DOHH2 (cell line): ENCODE data around the gene EPB41L1.

Experiments
- H3F3A ChIP-seq: fragments of 200-600 bp; sonication (generic), shearing (Covaris generic); 2 replicates; pipeline ENCODE4 v1.6.0; 2016; ENCODE audit warnings: antibody characterized with exemption, mild to moderate bottlenecking; ENCODE audit not compliant: control insufficient read depth, insufficient read depth
- H3K27ac ChIP-seq: fragments of 200-600 bp; sonication (generic); 2 replicates; pipeline ENCODE4 v1.5.1; 2014; ENCODE audit warnings: low read depth, mild to moderate bottlenecking, low read length, moderate library complexity
- H3K27me3 ChIP-seq: fragments of 200-600 bp; sonication (generic); 2 replicates; pipeline ENCODE4 v1.6.1; 2014; ENCODE audit warnings: mild to moderate bottlenecking, low read length, mixed read lengths; ENCODE audit not compliant: control insufficient read depth
- H3K36me3 ChIP-seq: fragments of 200-600 bp; sonication (generic); 2 replicates; pipeline ENCODE4 v1.6.1; 2014; ENCODE audit warnings: mild to moderate bottlenecking, low read length, moderate library complexity, mixed read lengths; ENCODE audit not compliant: control insufficient read depth
- H3K4me1 ChIP-seq: fragments of 200-600 bp; sonication (generic); 2 replicates; pipeline ENCODE4 v1.6.1; 2014; ENCODE audit warnings: mild to moderate bottlenecking, low read length, mixed read lengths; ENCODE audit not compliant: control insufficient read depth
- H3K4me2 ChIP-seq: fragments of 200-600 bp; sonication (generic); 2 replicates; pipeline ENCODE4 v1.6.0; 2014; ENCODE audit warnings: mild to moderate bottlenecking, low read length, moderate library complexity
- H3K4me3 ChIP-seq: fragments of 200-600 bp; sonication (generic); 2 replicates; pipeline ENCODE4 v1.5.1; 2014; ENCODE audit warnings: mild to moderate bottlenecking, low read length, mixed read lengths
- H3K79me2 ChIP-seq: fragments of 200-600 bp; sonication (generic); 2 replicates; pipeline ENCODE4 v1.6.1; 2014; ENCODE audit warnings: mild to moderate bottlenecking, low read length, mixed read lengths; ENCODE audit not compliant: control insufficient read depth
- H3K9me2 ChIP-seq: fragments of 200-600 bp; sonication (generic); replicated peaks from 2 replicates; pipeline ENCODE4 v1.6.1; 2014; ENCODE audit warnings: mild to moderate bottlenecking, low read length, mixed read lengths; ENCODE audit not compliant: control insufficient read depth
- H3K9me3 ChIP-seq: fragments of 200-600 bp; sonication (generic); 2 replicates; pipeline ENCODE4 v1.6.1; 2014; ENCODE audit warnings: antibody characterized with exemption, low read length, mixed read lengths; ENCODE audit not compliant: control insufficient read depth, insufficient read depth
- H4K20me1 ChIP-seq: fragments of 200-600 bp; sonication (generic); 2 replicates; pipeline ENCODE4 v1.6.0; 2014; ENCODE audit warnings: low read depth, mild to moderate bottlenecking, antibody characterized with exemption, low read length, moderate library complexity; ENCODE audit not compliant: control insufficient read depth, insufficient read depth
- EZH2phosphoT487 ChIP-seq: fragments of 200-600 bp; sonication (generic); IDR thresholded peaks from 2 replicates; pipeline ENCODE4 v1.6.1; 2017; ENCODE audit warnings: borderline replicate concordance, mild to moderate bottlenecking, antibody characterized with exemption, low read length, moderate library complexity, mixed read lengths
- TF ChIP-seq, protein P1 (sequence below): fragments of 200-600 bp; sonication (generic); IDR thresholded peaks from one replicate; pipeline ENCODE4 v1.5.1; 2014; ENCODE audit warnings: antibody characterized with exemption, mild to moderate bottlenecking, low read depth, low read length; ENCODE audit not compliant: poor library complexity, severe bottlenecking

EPB41L1 gene

GRCh38 chr20:36248836-36249235, 94.3 kb downstream of the EPB41L1 start:
- Histone ChIP-seq H3K4me1 (no peaks in the 10 kb centered on the region), H3K4me3 (no peak overlapping the region), H3K27ac (no peak overlapping the region), H3F3A (no peaks in the 10 kb centered on the region), H3K27me3 (no peaks in the 10 kb centered on the region), H4K20me1 (no peaks in the 10 kb centered on the region), H3K36me3 (peaks cover 43% of the 10 kb centered on the region), H3K4me2 (no peak overlapping the region), H3K9me3 (no peaks in the 10 kb centered on the region), H3K9me2 (no peaks in the 10 kb centered on the region), H3K79me2 (no peaks in the 10 kb centered on the region)
- TF ChIP-seq, protein P1, sequence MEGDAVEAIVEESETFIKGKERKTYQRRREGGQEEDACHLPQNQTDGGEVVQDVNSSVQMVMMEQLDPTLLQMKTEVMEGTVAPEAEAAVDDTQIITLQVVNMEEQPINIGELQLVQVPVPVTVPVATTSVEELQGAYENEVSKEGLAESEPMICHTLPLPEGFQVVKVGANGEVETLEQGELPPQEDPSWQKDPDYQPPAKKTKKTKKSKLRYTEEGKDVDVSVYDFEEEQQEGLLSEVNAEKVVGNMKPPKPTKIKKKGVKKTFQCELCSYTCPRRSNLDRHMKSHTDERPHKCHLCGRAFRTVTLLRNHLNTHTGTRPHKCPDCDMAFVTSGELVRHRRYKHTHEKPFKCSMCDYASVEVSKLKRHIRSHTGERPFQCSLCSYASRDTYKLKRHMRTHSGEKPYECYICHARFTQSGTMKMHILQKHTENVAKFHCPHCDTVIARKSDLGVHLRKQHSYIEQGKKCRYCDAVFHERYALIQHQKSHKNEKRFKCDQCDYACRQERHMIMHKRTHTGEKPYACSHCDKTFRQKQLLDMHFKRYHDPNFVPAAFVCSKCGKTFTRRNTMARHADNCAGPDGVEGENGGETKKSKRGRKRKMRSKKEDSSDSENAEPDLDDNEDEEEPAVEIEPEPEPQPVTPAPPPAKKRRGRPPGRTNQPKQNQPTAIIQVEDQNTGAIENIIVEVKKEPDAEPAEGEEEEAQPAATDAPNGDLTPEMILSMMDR = no peak
- no peak for TF ChIP-seq EZH2phosphoT487

DNA sequence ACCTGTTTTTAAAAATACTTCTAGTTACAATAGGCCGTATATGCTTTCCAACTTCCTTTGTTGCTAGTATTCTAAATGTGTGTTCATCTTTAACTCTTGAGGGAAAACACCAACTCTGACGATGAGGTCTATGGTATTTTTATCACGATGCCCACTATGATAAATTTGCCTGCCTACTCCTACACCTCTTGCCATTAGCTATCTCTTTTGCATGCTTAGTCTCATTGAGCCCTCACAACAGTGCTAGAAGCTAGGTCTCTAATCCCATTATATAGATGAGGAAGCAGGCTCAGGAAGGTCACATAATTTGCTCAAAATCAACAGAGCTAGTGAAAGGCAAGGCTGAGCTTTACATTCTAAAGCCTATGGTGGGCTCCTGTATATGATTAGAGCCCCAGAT, 94.9 kb downstream of the EPB41L1 start:
- TF ChIP-seq EZH2phosphoT487 = no peak
- TF ChIP-seq, protein P1 = no peak
- H3K9me2 ChIP-seq = no peaks in the 10 kb centered on the region
- H4K20me1 ChIP-seq = no peaks in the 10 kb centered on the region
- H3K4me1 ChIP-seq = no peaks in the 10 kb centered on the region
- H3K4me2 ChIP-seq = no peak overlapping the region
- no peaks in the 10 kb centered on the region for H3F3A ChIP-seq
- no peak overlapping the region for H3K27ac ChIP-seq
- H3K36me3 ChIP-seq = peaks cover 41% of the 10 kb centered on the region
- no peak overlapping the region for H3K4me3 ChIP-seq
- no peaks in the 10 kb centered on the region for H3K79me2 ChIP-seq
- H3K27me3 ChIP-seq = no peaks in the 10 kb centered on the region
- H3K9me3 ChIP-seq = no peaks in the 10 kb centered on the region

GRCh38 chr20:36251426-36251825, 96.9 kb downstream of the EPB41L1 start:
- Histone ChIP-seq H3K27me3 (no peaks in the 10 kb centered on the region), H3K4me1 (no peaks in the 10 kb centered on the region), H3K27ac (no peak overlapping the region), H3K9me2 (no peaks in the 10 kb centered on the region), H3K79me2 (no peaks in the 10 kb centered on the region), H3K9me3 (no peaks in the 10 kb centered on the region), H3F3A (no peaks in the 10 kb centered on the region), H3K36me3 (peaks cover 32% of the 10 kb centered on the region), H3K4me2 (no peak overlapping the region), H4K20me1 (no peaks in the 10 kb centered on the region), H3K4me3 (no peak overlapping the region)
- no peak for TF ChIP-seq EZH2phosphoT487
- TF ChIP-seq, protein P1 = no peak

DNA sequence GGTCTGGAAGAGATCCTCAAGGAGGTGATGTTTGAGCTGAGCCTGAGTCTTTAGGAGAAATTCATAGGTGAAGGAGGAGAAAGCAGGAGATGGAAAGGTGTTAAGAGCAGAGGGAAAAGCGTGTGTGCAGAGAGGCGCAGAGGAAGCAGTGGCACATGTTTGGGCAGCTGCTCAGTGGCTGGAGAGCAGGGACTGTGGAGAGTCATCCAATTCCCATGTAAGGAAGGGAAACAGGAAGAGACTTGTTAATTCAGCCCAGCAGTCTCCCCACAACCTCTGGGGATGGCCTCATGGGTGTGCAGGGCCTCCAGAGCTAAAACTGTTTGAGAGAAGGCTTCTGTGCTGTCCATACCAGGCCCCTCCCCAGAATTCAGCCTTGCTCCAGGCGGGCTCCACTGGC, 98.0 kb downstream of the EPB41L1 start:
- no peaks in the 10 kb centered on the region for H3K79me2 ChIP-seq
- H4K20me1 ChIP-seq = no peaks in the 10 kb centered on the region
- no peak overlapping the region for H3K4me2 ChIP-seq
- no peak overlapping the region for H3K27ac ChIP-seq
- TF ChIP-seq EZH2phosphoT487 = no peak
- TF ChIP-seq, protein P1 = no peak
- H3F3A ChIP-seq = no peaks in the 10 kb centered on the region
- no peak overlapping the region for H3K4me3 ChIP-seq
- H3K4me1 ChIP-seq = no peaks in the 10 kb centered on the region
- no peaks in the 10 kb centered on the region for H3K9me2 ChIP-seq
- peaks cover 29% of the 10 kb centered on the region for H3K36me3 ChIP-seq
- H3K27me3 ChIP-seq = no peaks in the 10 kb centered on the region
- H3K9me3 ChIP-seq = no peaks in the 10 kb centered on the region
